ENCODE data around the gene BDKRB2.

BDKRB2 gene

DNA sequence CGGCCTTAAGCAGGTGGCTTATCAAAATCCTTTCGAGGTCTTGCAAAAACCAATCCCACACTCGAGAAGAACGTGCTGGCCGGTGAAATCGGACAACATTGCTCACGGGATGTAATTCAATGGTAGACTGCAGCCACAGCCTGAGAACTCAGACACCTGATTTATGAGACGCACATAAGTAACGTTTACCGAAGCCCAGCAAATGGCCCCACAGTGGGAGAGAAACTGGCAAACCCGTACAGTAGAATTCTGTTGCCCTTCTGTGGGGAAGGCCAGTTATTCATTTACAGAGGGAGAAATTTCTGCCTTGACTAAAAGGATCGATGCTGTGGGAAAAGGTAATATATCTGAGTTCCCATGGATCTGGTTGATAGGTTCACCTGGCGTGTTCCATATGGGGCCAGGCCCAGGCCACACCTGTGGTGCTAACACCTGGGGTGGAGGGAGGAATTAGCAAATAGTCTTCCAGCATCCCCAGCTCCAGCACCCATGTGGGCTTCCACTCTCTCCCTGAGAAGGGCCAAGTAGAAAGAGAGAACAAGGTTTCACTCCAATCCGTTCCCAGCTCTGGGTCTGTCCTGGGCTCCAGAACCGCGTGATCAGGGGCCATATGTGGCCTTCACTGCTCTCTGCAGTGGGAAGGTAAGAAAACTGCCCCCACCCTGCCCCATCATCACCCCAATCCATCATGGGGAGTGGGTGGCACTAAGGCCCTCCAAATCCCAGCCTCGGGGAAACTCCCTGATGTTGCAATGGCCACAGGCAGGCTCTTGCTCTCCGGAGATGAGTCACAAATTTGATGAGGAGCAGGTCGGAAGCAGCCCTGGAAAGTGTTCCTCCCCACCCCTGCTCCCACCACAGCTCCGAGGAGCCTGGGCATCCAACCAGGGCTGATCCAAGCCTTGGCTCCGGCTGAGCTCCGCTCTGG lies 64.1 kb downstream of the BDKRB2 start:
- H3K9me3 Mint-ChIP-seq = peaks cover 14% of the 10 kb centered on the region
- no peak overlapping the region for H3K4me3 Mint-ChIP-seq
- no peaks in the 10 kb centered on the region for H3K36me3 Mint-ChIP-seq (ENCODE audit: low read depth)

DNA sequence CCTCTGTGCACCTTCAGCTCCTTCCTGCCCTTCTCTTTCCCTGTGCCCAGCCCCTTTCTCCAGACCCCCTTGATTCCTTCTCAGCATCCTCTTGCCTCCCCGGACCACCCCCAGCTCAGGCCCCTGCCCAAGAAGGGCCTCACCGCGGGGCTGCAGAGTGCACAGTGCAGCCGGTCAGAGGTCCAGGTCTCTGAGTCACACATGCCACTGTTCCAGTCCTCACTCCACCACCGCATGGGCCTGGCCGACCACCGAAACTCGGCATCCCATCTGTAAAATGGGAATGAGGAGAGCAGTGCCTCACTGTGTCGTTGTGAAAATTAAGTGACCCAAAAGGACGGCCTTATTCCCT lies 64.7 kb downstream of the BDKRB2 start:
- H3K27me3 Mint-ChIP-seq (ENCODE audit: low read depth) = no peaks in the 10 kb centered on the region
- H3K4me3 Mint-ChIP-seq = no peak overlapping the region
- no peak overlapping the region for H3K27ac Mint-ChIP-seq
- no peaks in the 10 kb centered on the region for H3K4me1 Mint-ChIP-seq (ENCODE audit: low read depth)
- no peaks in the 10 kb centered on the region for H3K36me3 Mint-ChIP-seq (ENCODE audit: low read depth)
- H3K9me3 Mint-ChIP-seq = peaks cover 14% of the 10 kb centered on the region

More for the DNA sequence above, 64.1 kb downstream of the BDKRB2 start:
- no peak overlapping the region for H3K27ac Mint-ChIP-seq
- H3K27me3 Mint-ChIP-seq (ENCODE audit: low read depth) = no peaks in the 10 kb centered on the region
- no peaks in the 10 kb centered on the region for H3K4me1 Mint-ChIP-seq (ENCODE audit: low read depth)

DNA sequence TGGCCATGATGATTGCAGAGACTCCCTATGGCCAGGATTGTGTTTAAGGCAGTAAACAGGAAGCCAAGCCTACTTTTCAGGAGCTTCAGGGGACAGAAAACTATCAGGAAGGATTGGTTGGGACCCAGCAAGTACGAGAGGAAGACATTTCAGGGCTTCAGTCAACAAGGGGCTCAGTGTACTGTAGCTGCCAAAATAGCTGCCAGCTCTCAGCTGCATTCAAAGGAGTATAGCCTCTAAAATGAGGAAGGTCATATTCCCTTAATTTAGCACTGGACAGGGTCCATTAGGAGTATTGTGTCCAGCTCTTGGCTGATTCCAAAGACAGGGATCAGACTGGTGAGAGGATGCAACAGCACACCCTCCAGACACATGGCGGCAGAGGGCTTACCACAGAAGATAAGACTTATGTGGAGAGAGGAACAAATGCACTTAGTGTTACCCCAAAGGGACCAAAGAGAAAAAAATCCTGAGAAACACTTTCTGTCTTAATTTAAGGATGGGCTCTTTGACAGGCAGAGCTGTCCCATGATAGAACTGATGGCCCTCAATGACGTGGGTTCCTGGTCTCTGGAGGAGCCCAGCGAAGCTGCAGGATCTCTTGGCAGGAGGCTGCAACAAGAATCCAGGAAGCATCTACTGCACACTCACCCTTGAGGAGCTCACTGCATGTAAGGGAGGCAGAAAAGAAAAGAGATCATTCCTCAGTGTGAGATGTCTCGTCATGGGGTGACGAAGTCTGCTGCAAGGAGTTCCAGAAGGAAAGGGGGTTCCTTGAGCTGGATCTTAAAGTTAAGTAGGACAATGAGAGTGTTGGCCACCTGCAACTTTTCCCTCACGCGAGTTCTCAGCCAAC lies 66.2 kb downstream of the BDKRB2 start:
- no peak overlapping the region for H3K4me3 Mint-ChIP-seq
- H3K27ac Mint-ChIP-seq = no peak overlapping the region
- no peaks in the 10 kb centered on the region for H3K4me1 Mint-ChIP-seq (ENCODE audit: low read depth)
- peaks cover 14% of the 10 kb centered on the region for H3K9me3 Mint-ChIP-seq
- H3K36me3 Mint-ChIP-seq (ENCODE audit: low read depth) = no peaks in the 10 kb centered on the region
- H3K27me3 Mint-ChIP-seq (ENCODE audit: low read depth) = no peaks in the 10 kb centered on the region

DNA sequence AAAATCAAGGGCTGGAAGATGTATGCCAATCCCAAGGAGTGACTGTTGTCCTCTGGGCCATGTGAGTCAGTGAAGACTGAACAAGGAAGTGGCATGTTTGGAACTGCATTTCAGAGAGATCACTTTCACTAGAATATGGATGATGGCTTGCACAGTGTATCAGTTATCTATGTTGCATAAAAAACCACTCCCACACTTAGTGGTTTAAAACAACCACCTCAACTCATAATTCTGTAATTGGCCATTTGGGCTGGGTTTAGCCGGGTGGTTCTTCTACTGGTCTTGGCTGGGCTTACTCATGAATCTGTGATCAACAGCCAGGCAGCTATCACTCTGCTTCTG lies 66.8 kb downstream of the BDKRB2 start:
- Mint-ChIP-seq H3K4me3 (no peak overlapping the region), H3K4me1 (ENCODE audit: low read depth) (no peaks in the 10 kb centered on the region), H3K27me3 (ENCODE audit: low read depth) (no peaks in the 10 kb centered on the region), H3K9me3 (peaks cover 14% of the 10 kb centered on the region), H3K27ac (no peak overlapping the region), H3K36me3 (ENCODE audit: low read depth) (no peaks in the 10 kb centered on the region)

DNA sequence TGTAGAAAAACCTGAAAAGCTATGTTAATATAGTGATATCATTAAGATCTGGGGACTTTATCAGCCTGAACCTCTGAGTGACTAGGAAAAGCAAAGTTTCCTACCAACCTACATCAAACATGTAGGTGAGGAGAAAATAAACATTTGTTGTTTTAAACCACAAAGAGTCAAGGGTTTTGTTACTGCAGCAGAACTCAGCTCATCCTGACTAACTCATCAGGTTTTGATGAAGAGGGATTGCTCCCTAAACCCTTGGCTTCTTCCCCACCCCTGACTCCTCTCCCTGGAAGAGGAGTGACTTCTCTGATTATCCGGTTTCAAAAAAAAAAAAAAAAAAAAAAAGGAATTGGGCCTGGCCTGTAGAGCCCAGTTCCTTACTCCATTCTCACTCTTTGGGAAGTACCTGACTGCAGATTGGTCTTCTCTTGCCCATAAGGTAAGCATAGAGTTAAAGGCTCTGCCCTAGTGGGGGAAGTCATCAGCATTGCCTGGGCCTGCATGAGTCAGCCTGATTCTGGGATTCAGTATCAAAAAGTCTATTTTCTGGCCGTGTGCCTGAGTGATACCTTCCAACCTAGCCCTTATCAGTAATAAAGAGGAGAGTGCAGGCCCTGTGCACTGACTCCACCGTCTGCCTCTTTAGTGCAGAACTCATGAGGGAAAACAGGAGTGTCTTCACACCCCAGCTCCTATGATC lies 68.3 kb downstream of the BDKRB2 start:
- no peaks in the 10 kb centered on the region for H3K27me3 Mint-ChIP-seq (ENCODE audit: low read depth)
- H3K4me3 Mint-ChIP-seq = no peak overlapping the region
- no peak overlapping the region for H3K27ac Mint-ChIP-seq
- H3K9me3 Mint-ChIP-seq = peaks cover 17% of the 10 kb centered on the region
- H3K4me1 Mint-ChIP-seq (ENCODE audit: low read depth) = no peaks in the 10 kb centered on the region
- no peaks in the 10 kb centered on the region for H3K36me3 Mint-ChIP-seq (ENCODE audit: low read depth)

DNA sequence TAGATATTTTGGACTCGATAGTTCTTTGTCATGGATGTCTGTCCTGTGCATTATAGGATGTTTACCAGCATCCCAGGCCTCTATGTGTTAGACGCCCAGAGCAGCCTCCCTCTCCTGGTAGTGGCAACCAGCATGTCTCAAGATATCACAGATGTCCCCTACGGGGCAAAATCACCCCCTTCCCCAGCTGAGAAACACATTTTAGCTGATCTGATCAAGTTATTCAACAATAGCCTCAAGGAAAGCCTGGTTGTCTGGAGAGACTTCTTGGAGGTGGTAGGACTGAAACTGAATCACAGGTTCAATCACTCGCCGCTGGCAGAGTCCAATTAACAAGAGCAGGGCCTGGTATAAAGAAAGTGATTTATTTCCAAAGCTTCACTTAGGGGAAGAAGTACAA lies 69.0 kb downstream of the BDKRB2 start:
- H3K36me3 Mint-ChIP-seq (ENCODE audit: low read depth) = no peaks in the 10 kb centered on the region
- H3K4me1 Mint-ChIP-seq (ENCODE audit: low read depth) = no peaks in the 10 kb centered on the region
- H3K4me3 Mint-ChIP-seq = no peak overlapping the region
- H3K27ac Mint-ChIP-seq = no peak overlapping the region
- H3K9me3 Mint-ChIP-seq = peaks cover 19% of the 10 kb centered on the region
- H3K27me3 Mint-ChIP-seq (ENCODE audit: low read depth) = no peaks in the 10 kb centered on the region

DNA sequence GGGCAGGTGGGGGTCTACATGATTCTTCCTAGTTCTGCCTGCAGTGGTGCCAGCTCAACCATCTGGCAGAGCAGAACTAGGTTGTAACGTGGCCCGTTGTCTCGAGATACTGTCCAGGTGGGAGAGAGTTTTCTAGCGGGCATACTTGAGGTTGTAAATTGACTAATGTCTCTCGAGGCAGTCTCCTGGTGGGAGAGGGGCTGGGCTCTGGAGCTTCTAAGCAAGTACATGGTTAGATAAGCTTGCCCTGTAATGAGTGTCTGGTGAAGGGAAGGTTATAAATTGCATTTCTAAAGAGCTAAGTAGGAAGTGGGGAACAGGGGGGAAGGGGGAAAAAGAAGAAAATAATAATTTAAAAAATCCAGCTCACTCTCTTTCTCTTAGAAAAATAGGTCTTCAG lies 69.5 kb downstream of the BDKRB2 start:
- Mint-ChIP-seq H3K4me3 (no peak overlapping the region), H3K27me3 (ENCODE audit: low read depth) (no peaks in the 10 kb centered on the region), H3K9me3 (peaks cover 19% of the 10 kb centered on the region), H3K27ac (no peak overlapping the region), H3K36me3 (ENCODE audit: low read depth) (no peaks in the 10 kb centered on the region), H3K4me1 (ENCODE audit: low read depth) (no peaks in the 10 kb centered on the region)

DNA sequence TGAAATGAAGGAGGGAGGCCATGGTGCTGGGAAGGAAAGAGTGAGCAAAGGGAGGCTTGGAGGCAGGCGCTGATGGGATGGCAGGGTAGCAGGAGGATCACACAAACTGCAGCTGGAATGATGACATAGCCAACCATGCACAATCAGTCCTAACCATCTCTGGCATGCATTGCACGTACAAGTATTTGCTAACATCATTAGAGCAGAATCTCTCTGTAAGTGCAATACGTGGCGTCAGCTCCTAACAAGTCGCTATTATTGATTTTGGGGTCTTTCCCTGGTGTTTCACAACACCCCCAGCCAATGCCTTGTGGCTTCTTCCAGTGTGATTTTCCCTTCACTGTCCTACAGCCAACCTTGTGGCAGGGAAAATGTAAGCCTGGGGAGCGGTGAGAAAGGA lies 69.9 kb downstream of the BDKRB2 start:
- no peaks in the 10 kb centered on the region for H3K4me1 Mint-ChIP-seq (ENCODE audit: low read depth)
- no peak overlapping the region for H3K4me3 Mint-ChIP-seq
- no peaks in the 10 kb centered on the region for H3K27me3 Mint-ChIP-seq (ENCODE audit: low read depth)
- no peak overlapping the region for H3K27ac Mint-ChIP-seq
- no peaks in the 10 kb centered on the region for H3K36me3 Mint-ChIP-seq (ENCODE audit: low read depth)
- H3K9me3 Mint-ChIP-seq = peaks cover 19% of the 10 kb centered on the region

DNA sequence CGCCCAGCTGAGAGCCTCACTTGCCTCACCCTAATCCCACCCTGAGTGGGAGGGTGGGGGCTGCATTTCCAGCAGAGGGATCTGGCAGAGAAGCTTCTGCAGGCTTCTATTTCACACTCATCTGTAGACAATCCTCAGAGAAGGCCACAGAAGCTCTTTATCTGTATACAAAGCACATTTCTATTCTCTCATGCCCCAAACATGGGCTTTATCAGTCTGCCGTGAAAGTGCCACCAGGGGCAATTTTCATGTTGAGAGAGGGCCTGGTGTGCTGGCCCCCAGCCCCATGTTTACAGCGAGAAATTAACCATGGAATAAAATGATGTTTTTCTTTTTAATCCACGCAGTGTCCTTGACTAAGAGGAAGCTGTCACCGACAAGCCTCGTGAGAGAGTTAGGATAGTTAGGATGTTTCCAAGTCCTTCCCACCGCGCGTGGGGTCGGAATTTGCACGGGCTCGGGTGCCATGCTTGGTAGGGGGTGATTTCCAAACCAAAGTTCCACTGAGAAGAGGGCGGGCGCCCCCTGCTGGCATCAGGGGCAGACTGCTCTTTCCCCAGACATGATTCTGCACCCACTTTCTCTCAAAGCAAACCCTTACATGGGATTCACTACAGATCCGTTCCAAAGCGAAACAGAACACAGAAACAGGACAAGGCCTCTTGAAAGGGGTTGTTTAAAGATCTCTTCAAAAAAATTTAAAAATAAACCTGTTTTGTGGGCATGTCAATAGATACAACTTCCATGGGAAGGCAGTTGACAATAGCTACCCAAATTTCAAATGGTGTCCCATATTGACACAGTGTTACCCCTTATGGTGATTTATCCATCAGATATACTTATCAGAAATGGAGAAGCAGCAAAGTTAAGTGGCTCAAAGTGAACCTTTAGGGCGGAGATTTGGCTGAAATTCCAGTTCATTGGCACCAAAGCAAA lies 70.8 kb downstream of the BDKRB2 start:
- peaks cover 19% of the 10 kb centered on the region for H3K9me3 Mint-ChIP-seq

DNA sequence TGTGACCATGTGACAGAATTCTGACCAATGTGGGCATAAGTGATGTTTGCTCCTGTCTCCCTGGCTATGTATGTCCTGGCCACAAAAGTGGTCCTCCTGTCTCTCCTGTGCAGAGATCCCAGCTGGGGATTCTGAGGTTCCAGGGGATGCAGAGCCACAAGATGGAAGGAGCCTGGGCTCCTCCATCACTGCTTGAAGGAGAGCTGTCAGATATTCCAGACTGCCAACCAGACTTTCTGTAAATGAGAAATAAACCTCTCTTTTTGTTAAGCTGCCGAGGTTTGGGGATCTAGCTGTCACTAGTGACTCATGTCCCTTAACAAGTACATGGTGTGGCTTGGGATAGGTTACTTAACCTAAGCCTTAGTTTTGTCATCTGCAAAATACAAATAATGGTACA lies 73.3 kb downstream of the BDKRB2 start:
- Mint-ChIP-seq H3K27me3 (ENCODE audit: low read depth) (no peaks in the 10 kb centered on the region), H3K27ac (no peak overlapping the region), H3K36me3 (ENCODE audit: low read depth) (no peaks in the 10 kb centered on the region), H3K9me3 (peaks cover 9% of the 10 kb centered on the region), H3K4me3 (no peak overlapping the region), H3K4me1 (ENCODE audit: low read depth) (no peaks in the 10 kb centered on the region)

More for the DNA sequence above, 70.8 kb downstream of the BDKRB2 start:
- no peaks in the 10 kb centered on the region for H3K4me1 Mint-ChIP-seq (ENCODE audit: low read depth)
- H3K36me3 Mint-ChIP-seq (ENCODE audit: low read depth) = no peaks in the 10 kb centered on the region
- H3K4me3 Mint-ChIP-seq = no peak overlapping the region
- H3K27ac Mint-ChIP-seq = no peak overlapping the region
- H3K27me3 Mint-ChIP-seq (ENCODE audit: low read depth) = no peaks in the 10 kb centered on the region

DNA sequence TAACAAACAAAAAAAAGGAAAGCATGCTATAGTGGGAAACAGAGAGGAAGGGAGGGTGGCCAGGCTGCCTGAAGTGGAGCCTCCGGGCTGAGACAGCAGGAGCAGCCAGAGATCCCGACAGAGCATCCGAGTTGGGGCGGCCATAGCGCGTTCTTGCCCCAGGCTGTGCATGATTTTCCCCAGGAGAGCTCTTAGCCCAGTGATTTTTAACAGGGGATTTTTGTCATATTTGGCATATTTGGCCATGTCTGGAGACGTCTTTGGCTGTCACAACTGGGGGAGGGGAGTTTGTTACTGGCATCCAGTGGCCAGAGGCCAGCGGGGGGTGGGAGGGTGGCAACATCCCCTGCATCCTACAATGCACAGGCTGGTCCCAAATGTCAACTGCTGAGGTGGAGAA lies 74.9 kb downstream of the BDKRB2 start:
- Mint-ChIP-seq H3K4me1 (ENCODE audit: low read depth) (no peaks in the 10 kb centered on the region), H3K27ac (no peak overlapping the region), H3K4me3 (no peak overlapping the region), H3K27me3 (ENCODE audit: low read depth) (no peaks in the 10 kb centered on the region), H3K36me3 (ENCODE audit: low read depth) (peaks cover 2% of the 10 kb centered on the region), H3K9me3 (peaks cover 4% of the 10 kb centered on the region)

DNA sequence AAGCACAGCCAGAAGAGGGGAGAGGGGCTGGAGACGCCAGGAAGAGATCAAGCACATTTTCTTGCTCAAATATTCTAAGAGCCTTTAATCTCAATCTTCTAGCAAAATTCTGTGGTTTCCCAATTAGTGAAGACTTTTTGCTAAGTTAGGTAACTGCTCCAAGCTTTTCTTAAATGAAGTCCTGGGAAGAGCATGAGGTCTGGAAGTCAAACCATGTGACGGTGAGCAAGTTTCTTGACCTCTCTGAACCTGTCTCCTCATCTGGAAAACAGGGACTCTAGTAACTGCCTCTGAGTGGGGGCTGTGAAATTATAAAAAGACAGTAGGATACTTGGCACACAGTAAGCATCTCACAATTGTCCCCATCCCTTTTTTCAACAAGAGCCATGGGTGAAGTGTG lies 75.5 kb downstream of the BDKRB2 start:
- Mint-ChIP-seq H3K4me1 (ENCODE audit: low read depth) (no peaks in the 10 kb centered on the region), H3K27ac (no peak overlapping the region), H3K27me3 (ENCODE audit: low read depth) (no peaks in the 10 kb centered on the region), H3K9me3 (peaks cover 4% of the 10 kb centered on the region), H3K36me3 (ENCODE audit: low read depth) (peaks cover 2% of the 10 kb centered on the region), H3K4me3 (no peak overlapping the region)

DNA sequence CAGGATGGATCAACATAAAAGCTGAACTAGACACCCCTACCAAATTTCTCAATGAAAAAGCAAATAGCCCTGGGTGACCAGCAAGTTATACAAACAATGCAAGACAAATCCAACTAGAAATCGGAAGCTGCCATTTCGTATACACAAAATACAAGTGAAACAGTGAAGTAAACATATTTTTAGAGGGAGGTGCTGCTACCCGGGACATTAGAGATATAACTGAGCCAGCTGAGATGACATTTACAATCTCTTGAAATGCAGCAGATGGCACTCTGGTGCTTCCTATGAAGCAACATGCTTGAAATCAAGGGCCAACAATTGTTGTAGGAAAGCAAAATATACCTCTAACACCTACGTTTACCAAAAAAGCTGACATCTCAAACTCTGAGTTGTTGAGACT lies 76.8 kb downstream of the BDKRB2 start:
- H3K4me3 Mint-ChIP-seq = no peak overlapping the region
- H3K36me3 Mint-ChIP-seq (ENCODE audit: low read depth) = peaks cover 5% of the 10 kb centered on the region
- H3K27ac Mint-ChIP-seq = no peak overlapping the region
- H3K4me1 Mint-ChIP-seq (ENCODE audit: low read depth) = no peaks in the 10 kb centered on the region
- H3K9me3 Mint-ChIP-seq = peaks cover 4% of the 10 kb centered on the region
- no peaks in the 10 kb centered on the region for H3K27me3 Mint-ChIP-seq (ENCODE audit: low read depth)

DNA sequence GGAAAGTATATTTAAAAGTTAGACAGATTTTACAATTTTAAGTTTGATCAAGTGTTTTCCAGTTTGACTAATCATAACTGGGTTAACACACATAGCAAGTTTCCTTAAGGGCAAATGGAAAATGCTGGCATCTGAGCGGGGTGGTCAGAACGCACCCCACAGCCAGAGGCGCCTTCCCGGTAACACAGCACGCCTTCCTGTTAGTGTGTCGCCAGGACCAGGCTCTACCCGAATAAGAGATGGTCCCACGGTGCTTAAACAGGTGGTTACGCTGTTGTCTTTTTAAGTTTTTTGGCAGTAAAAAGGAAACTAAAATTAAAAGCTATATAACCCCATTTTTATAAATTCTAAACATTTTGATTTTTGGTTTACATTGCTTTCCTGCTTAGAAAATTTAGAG lies 79.4 kb downstream of the BDKRB2 start:
- no peaks in the 10 kb centered on the region for H3K27me3 Mint-ChIP-seq (ENCODE audit: low read depth)
- H3K27ac Mint-ChIP-seq = no peak overlapping the region
- H3K4me3 Mint-ChIP-seq = no peak overlapping the region
- H3K4me1 Mint-ChIP-seq (ENCODE audit: low read depth) = no peaks in the 10 kb centered on the region
- H3K9me3 Mint-ChIP-seq = no peaks in the 10 kb centered on the region
- peaks cover 10% of the 10 kb centered on the region for H3K36me3 Mint-ChIP-seq (ENCODE audit: low read depth)
